Nucleus accumbens (tissue), 56 donors: ENCODE data around the gene CFAP157.

ENCODE experiments used
- DNase-seq, 56 donors: peaks; one replicate each; lab custom pipeline; 2025; lab: John Stamatoyannopoulos, UW

Gene CFAP157

GRCh38 chr9:127714020-127714750 is 7.4 kb downstream of the CFAP157 start:
- no peak for DNase-seq

- DNase-seq = peak in 1 of 56 donors; percentile 26
Measured at GRCh38 chr9:127714951-127715469, 8.2 kb downstream of the CFAP157 start.

- DNase-seq = peak; percentile 52 to 98 (median 94)
Measured at GRCh38 chr9:127715470-127716337, 8.9 kb downstream of the CFAP157 start, which contains the start of the genes PTRH1 and TTC16. PTRH1 (minus strand) TSS chr9:127715663; CDS start chr9:127715639, 24 bp downstream. TTC16 (plus strand) TSS chr9:127716079; CDS start chr9:127716146, 67 bp downstream.

- no peak for DNase-seq
Measured at GRCh38 chr9:127716412-127716811, 9.6 kb downstream of the CFAP157 start.

GRCh38 chr9:127717766-127718165 is 11.0 kb downstream of the CFAP157 start:
- peak in 4 of 56 donors; percentile 6 to 36 (median 24) for DNase-seq

GRCh38 chr9:127720031-127720864 is 13.5 kb downstream of the CFAP157 start:
- DNase-seq = peak in 1 of 56 donors; percentile 29

GRCh38 chr9:127720865-127721227 is 14.1 kb downstream of the CFAP157 start:
- no peak for DNase-seq

- peak in 10 of 56 donors; percentile 14 to 54 (median 34) for DNase-seq
Measured at GRCh38 chr9:127721391-127721821, 14.6 kb downstream of the CFAP157 start.

GRCh38 chr9:127722055-127722745 is 15.4 kb downstream of the CFAP157 start:
- DNase-seq = no peak

GRCh38 chr9:127723013-127723412 is 16.2 kb downstream of the CFAP157 start:
- no peak for DNase-seq

GRCh38 chr9:127723444-127723843 is 16.7 kb downstream of the CFAP157 start:
- DNase-seq = peak in 1 of 56 donors; percentile 20

GRCh38 chr9:127724012-127724411 is 17.2 kb downstream of the CFAP157 start:
- no peak for DNase-seq

GRCh38 chr9:127726871-127727270 is 20.1 kb downstream of the CFAP157 start:
- DNase-seq = no peak

GRCh38 chr9:127728808-127729207 is 22.0 kb downstream of the CFAP157 start:
- DNase-seq = no peak

- DNase-seq = no peak
Measured at GRCh38 chr9:127729522-127730256, 22.9 kb downstream of the CFAP157 start.

- DNase-seq = no peak
Measured at GRCh38 chr9:127730262-127730661, 23.5 kb downstream of the CFAP157 start.

GRCh38 chr9:127730799-127731410 is 24.1 kb downstream of the CFAP157 start:
- no peak for DNase-seq

- no peak for DNase-seq
Measured at GRCh38 chr9:127731938-127732337, 25.1 kb downstream of the CFAP157 start.
